Endodermal cell (in vitro differentiated cells): Measurements from ENCODE around the gene NFIA. TPM values are rescaled to one million over a fixed set of nuclear protein-coding genes. Genes with fewer than 3 reads are reported as not detected.

Experiments used
- DNase-seq: peaks from one replicate; pipeline ENCODE4 v3.0.0-alpha.2; 2017
- H3K27ac ChIP-seq: 2 replicates; pipeline ENCODE4 v1.5.1; 2013; ENCODE audit warnings: mild to moderate bottlenecking, low read depth, low read length, moderate library complexity
- H3K27me3 ChIP-seq: 2 replicates; pipeline ENCODE4 v1.6.1; 2013; ENCODE audit warnings: mild to moderate bottlenecking, low read length, moderate library complexity; ENCODE audit not compliant: insufficient read depth, control insufficient read depth, poor library complexity, severe bottlenecking
- H3K36me3 ChIP-seq: 2 replicates; pipeline ENCODE4 v1.7.0; 2013; ENCODE audit warnings: mild to moderate bottlenecking, low read length, moderate library complexity; ENCODE audit not compliant: control insufficient read depth, insufficient read depth
- H3K4me1 ChIP-seq: one replicate; pipeline ENCODE4 v1.7.0; 2013; ENCODE audit warnings: low read length; ENCODE audit not compliant: control insufficient read depth, insufficient read depth
- H3K4me3 ChIP-seq: 2 replicates; pipeline ENCODE4 v1.5.1; 2013; ENCODE audit warnings: mild to moderate bottlenecking, low read length, moderate library complexity
- H3K9ac ChIP-seq: 2 replicates; pipeline ENCODE4 v1.6.1; 2013; ENCODE audit warnings: mild to moderate bottlenecking, low read length, moderate library complexity; ENCODE audit not compliant: poor library complexity, severe bottlenecking; ENCODE audit errors: extremely low read depth
- H3K9me3 ChIP-seq: 2 replicates; pipeline ENCODE4 v1.6.1; 2013; ENCODE audit warnings: mild to moderate bottlenecking, low read length, moderate library complexity; ENCODE audit not compliant: control insufficient read depth
- H3K27ac Mint-ChIP-seq: 2 replicates; pipeline ENCODE4 v1.8.0; 2020; ENCODE audit warnings: mixed read lengths
- H3K27me3 Mint-ChIP-seq: 2 replicates; pipeline ENCODE4 v1.8.0; 2021; ENCODE audit warnings: mild to moderate bottlenecking, mixed read lengths; ENCODE audit not compliant: insufficient read depth
- H3K36me3 Mint-ChIP-seq: 2 replicates; pipeline ENCODE4 v1.8.0; 2020; ENCODE audit warnings: low read depth, mixed read lengths
- H3K4me1 Mint-ChIP-seq: 2 replicates; pipeline ENCODE4 v1.8.0; 2020; ENCODE audit warnings: mixed read lengths
- H3K4me3 Mint-ChIP-seq: 2 replicates; pipeline ENCODE4 v1.8.0; 2020; ENCODE audit warnings: mild to moderate bottlenecking, moderate library complexity, mixed read lengths
- H3K9me3 Mint-ChIP-seq: 2 replicates; pipeline ENCODE4 v1.8.0; 2020; ENCODE audit warnings: mild to moderate bottlenecking, mixed read lengths
- WGBS, 2 experiments: methylation state at CpG; one replicate each; pipeline versions ENCODE4 v1.1.5 to v1.1.7; 2013; ENCODE audit warnings: missing lambda C conversion rate in 2 of 2, mixed read lengths in 1 of 2; ENCODE audit not compliant: insufficient coverage in 1 of 2, insufficient read length in 1 of 2; 5-methylcytosine and 5-hydroxymethylcytosine counted together
- total RNA-seq, 2 donors: library from RNA; stranded (reverse); fragmentation: NEBNext Ultra II Directional in 1 of 2; extraction: Animal tissue kit (Norgen Biotek cat#: 25700) in 1 of 2; gene quantifications; 2 replicates in 1 of 2; 3 replicates in 1 of 2; pipeline ENCODE4 v1.2.1, GENCODE V29; 2021
- TF ChIP-seq, protein P1 (sequence below): fragments of 200-600 bp; sonication (generic); conservative IDR thresholded peaks from 2 replicates; pipeline ENCODE4 v1.5.0; 2021; ENCODE audit warnings: antibody characterized with exemption, mild to moderate bottlenecking

NFIA gene
- total RNA-seq, 2 donors from 2014 or later, result 2.3 to 3.8 TPM

DNA sequence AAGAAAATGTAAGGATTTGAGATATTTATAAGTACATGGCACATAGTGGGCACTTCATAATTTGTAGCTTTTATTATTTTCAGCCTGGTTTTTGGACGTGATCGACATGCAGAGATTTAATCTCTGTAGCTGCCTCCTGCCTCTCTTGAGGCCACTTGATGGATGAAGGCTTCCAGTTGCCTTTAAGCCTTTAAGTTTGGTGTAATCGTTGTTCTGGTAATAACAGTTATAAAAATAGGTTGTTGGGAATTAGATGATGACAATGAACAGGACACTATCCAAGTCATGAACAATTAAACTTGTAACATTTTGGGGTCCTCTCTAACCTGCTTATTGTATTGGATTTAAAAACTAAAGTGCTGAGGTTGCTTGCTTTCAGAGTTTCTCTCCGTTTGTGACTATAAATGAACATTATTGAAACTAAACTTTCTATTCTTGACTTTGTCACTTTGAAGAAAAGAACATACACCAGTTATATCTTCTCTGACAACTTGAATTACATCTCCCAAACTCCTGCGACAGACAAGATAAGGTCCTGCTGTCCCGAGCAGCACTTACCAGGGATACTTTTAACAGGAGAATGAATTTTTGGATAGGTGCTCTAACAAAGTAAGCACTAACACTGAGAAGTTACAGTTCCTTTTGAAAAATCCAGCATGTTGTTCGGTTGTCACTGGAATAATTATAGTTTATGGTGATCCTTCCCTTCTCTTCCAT, 295.0 kb downstream of the NFIA start:
- no peaks in the 10 kb centered on the region for H3K36me3 Mint-ChIP-seq

DNA sequence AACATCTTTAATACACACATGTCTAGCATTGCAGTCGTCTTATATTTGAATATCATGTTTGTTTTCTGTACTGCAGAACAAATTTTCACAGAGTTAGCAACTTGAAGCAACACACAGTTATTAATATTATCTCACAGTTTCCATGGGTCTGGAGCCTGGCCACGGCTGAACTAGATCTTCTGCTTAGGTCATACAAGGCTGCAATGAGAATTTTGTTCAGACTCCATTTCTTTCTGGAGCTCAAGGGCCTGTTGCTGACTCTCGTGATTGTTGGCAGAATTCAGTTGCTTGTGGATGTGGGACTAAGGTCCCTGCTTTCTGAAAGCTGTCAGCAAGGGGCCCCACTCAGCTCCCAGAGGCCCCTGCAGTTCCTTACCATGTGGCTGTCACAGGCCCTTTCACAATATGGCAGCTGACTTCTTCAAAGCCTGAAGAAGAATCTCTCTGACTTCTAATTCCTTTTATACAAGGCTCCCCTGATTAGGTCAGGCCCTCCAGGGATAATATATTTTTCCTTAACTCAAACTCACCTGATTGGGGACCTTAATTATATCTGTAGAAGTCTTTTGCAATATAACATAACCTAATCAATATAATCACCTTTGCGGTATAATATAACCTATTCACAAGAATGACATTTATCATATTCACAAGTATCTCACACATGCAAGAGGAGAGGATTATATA, 296.3 kb downstream of the NFIA start:
- DNase-seq, result no peak
- H3K9me3 Mint-ChIP-seq, result no peaks in the 10 kb centered on the region
- no peaks in the 10 kb centered on the region for H3K9me3 ChIP-seq
- 89 to 92% methylated on average over 2 to 4 of the region's 4 CpGs for whole genome bisulfite sequencing, 2 experiments
- peaks cover 7% of the 10 kb centered on the region for H3K27me3 Mint-ChIP-seq
- no peak overlapping the region for H3K9ac ChIP-seq
- no peak overlapping the region for H3K4me3 ChIP-seq
- H3K27ac ChIP-seq, result no peak overlapping the region
- no peak overlapping the region for H3K27ac Mint-ChIP-seq
- no peak overlapping the region for H3K4me3 Mint-ChIP-seq
- TF ChIP-seq, protein P1, sequence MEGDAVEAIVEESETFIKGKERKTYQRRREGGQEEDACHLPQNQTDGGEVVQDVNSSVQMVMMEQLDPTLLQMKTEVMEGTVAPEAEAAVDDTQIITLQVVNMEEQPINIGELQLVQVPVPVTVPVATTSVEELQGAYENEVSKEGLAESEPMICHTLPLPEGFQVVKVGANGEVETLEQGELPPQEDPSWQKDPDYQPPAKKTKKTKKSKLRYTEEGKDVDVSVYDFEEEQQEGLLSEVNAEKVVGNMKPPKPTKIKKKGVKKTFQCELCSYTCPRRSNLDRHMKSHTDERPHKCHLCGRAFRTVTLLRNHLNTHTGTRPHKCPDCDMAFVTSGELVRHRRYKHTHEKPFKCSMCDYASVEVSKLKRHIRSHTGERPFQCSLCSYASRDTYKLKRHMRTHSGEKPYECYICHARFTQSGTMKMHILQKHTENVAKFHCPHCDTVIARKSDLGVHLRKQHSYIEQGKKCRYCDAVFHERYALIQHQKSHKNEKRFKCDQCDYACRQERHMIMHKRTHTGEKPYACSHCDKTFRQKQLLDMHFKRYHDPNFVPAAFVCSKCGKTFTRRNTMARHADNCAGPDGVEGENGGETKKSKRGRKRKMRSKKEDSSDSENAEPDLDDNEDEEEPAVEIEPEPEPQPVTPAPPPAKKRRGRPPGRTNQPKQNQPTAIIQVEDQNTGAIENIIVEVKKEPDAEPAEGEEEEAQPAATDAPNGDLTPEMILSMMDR, result no peak
- peaks cover under 1% of the 10 kb centered on the region for H3K27me3 ChIP-seq
- H3K4me1 ChIP-seq, result no peaks in the 10 kb centered on the region
- no peaks in the 10 kb centered on the region for H3K36me3 ChIP-seq
- H3K4me1 Mint-ChIP-seq, result peaks cover 5% of the 10 kb centered on the region
- no peaks in the 10 kb centered on the region for H3K36me3 Mint-ChIP-seq

More for the DNA sequence above, 295.0 kb downstream of the NFIA start:
- no peaks in the 10 kb centered on the region for H3K9me3 ChIP-seq
- no peaks in the 10 kb centered on the region for H3K4me1 Mint-ChIP-seq
- H3K4me3 Mint-ChIP-seq, result no peak overlapping the region
- no peak for DNase-seq
- TF ChIP-seq, protein P1, result no peak
- H3K27ac Mint-ChIP-seq, result no peak overlapping the region
- no peaks in the 10 kb centered on the region for H3K9me3 Mint-ChIP-seq
- H3K36me3 ChIP-seq, result no peaks in the 10 kb centered on the region
- H3K27me3 Mint-ChIP-seq, result peaks cover 7% of the 10 kb centered on the region
- 95 to 96% methylated on average over 4 to 7 of the region's 7 CpGs for WGBS, 2 experiments
- no peak overlapping the region for H3K4me3 ChIP-seq
- H3K27ac ChIP-seq, result no peak overlapping the region
- peaks cover 12% of the 10 kb centered on the region for H3K27me3 ChIP-seq
- H3K9ac ChIP-seq, result no peak overlapping the region
- no peaks in the 10 kb centered on the region for H3K4me1 ChIP-seq

DNA sequence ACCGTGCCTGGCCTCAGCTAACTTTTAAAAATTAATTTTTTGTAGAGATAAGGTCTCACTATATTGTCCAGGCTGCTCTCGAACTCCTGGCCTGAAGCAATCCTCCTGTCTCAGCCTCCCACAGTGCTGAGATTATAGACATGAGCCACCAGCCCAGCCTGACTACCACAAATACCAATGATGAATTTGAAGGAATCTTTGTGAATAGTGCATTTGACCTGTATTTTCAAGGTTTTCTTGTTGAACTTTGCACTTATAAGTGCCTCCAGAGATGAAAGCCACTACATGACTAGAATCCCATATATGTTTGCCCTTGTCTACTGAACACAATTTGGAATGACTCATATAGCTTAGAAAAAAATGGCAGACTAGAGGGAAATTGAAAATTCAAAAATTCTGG, 297.3 kb downstream of the NFIA start:
- Mint-ChIP-seq H3K4me1 (peaks cover 5% of the 10 kb centered on the region), H3K36me3 (no peaks in the 10 kb centered on the region), H3K9me3 (no peaks in the 10 kb centered on the region), H3K27ac (no peak overlapping the region), H3K4me3 (no peak overlapping the region), H3K27me3 (peaks cover 6% of the 10 kb centered on the region)
- Histone ChIP-seq H3K4me3 (no peak overlapping the region), H3K27ac (no peak overlapping the region), H3K9me3 (no peaks in the 10 kb centered on the region), H3K4me1 (no peaks in the 10 kb centered on the region), H3K27me3 (no peaks in the 10 kb centered on the region), H3K9ac (no peak overlapping the region), H3K36me3 (no peaks in the 10 kb centered on the region)
- TF ChIP-seq, protein P1, result no peak
- WGBS, 2 experiments, result 92 to 100% methylated on average over 1 to 2 of the region's 2 CpGs
- no peak for DNase-seq
